ENCODE results near the gene AFF4. TPM values are rescaled to one million over a fixed set of nuclear protein-coding genes. Genes with fewer than 3 reads are reported as not detected.
"Not testable (repeated sequence)": the region's sequence is repeated elsewhere in the genome, so short reads cannot be mapped to it uniquely, and the experiment has no call there.

The AFF4 gene
- total RNA-seq, 1 donor from 2014 or later: 29.2 TPM

DNA sequence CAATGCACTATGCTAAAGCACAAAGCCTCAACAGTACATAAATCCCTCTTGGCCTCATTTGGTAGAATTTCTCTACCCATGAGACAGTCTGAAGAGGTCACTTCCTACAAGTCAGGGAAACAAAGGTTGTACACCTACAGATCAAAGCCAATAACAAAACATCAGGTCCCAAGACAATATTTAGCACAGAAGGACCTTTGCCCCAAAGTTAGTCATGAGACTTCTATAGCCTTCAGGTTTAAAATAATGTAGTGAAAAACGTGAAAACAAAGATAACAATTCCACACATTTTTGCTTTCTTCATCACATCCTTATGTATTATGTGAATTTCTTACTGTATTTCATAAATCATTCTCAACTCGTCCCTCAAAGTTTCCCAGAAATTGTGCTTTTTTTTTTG lies 15.8 kb downstream of the AFF4 start:
- no peak for DNase-seq (ENCODE audit: low read depth)
- H3K4me3 ChIP-seq (ENCODE audit: low read depth, low read length): no peak overlapping the region
- TF ChIP-seq, protein P1, sequence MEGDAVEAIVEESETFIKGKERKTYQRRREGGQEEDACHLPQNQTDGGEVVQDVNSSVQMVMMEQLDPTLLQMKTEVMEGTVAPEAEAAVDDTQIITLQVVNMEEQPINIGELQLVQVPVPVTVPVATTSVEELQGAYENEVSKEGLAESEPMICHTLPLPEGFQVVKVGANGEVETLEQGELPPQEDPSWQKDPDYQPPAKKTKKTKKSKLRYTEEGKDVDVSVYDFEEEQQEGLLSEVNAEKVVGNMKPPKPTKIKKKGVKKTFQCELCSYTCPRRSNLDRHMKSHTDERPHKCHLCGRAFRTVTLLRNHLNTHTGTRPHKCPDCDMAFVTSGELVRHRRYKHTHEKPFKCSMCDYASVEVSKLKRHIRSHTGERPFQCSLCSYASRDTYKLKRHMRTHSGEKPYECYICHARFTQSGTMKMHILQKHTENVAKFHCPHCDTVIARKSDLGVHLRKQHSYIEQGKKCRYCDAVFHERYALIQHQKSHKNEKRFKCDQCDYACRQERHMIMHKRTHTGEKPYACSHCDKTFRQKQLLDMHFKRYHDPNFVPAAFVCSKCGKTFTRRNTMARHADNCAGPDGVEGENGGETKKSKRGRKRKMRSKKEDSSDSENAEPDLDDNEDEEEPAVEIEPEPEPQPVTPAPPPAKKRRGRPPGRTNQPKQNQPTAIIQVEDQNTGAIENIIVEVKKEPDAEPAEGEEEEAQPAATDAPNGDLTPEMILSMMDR (conservative IDR thresholded peaks at IDR 0.05; ENCODE audit: low read depth, low read length): no peak

DNA sequence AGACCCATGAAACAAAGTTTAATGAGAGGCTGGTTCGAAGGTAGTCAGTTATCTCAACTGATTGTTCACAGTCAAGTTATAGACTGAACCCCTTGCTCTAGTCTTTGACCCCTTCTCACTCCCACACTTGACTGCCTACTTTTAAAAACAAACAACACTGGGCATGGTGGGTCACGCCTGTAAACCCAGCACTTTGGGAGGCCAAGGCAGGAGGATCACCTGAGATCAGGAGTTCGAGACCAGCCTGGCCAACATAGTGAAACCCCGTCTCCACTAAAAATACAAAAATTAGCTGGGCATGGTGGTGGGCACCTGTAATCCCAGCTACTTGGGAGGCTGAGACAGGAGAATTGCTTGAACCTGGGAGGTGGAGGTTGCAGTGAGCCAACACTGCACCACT lies 18.1 kb downstream of the AFF4 start:
- DNase-seq (ENCODE audit: low read depth); H3K4me3 ChIP-seq (ENCODE audit: low read depth, low read length): not testable (repeated sequence)

DNA sequence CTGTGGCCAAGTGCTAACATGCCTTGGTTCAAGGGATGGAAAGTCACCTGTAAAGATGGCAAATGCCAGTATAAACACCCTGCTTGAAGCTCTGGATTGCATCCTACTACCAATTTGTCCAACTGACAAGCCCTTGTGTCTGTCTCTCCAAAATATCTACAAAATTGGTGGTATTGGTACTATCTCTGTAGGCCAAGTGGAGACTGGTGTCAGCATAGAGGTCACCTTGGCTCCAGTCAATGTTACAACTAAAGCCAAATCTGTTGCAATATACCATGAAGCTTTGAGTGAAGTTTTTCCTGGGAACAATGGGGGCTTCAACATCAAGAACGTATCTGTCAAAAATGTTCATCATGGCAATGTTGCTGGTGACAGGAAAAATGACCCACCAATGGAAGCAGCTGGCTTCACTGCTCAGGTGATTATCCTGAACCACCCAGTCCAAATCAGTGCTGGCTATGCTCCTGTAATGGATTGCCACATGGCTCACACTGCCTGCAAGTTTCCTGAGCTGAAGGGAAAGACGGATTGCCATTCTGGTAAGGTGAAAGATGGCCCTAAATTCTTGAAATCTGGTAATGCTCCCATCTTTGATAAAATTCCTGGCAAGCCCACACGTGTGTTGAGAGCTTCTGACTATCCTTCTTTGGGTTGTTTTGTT lies 19.9 kb downstream of the AFF4 start:
- TF ChIP-seq, protein P1 (conservative IDR thresholded peaks at IDR 0.05; ENCODE audit: low read depth, low read length): no peak
- DNase-seq (ENCODE audit: low read depth): no peak
- no peak overlapping the region for H3K4me3 ChIP-seq (ENCODE audit: low read depth, low read length)

DNA sequence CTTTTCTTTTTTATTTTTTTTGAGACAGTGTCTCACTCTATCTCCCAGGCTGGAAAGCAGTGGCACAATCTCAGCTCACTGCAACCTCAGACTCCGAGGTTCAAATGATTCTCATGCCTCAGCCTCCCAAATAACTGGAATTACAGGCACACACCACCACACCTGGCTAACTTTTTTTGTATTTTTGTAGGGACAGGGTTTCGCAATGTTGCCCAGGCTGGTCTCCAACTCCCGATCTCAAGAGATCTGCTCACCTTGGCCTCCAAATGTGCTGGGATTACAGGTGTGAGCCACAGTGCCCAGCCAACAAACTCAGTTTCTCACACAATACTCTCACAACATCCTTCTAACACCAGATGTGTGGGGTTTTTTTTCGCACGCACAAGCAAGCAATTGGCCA lies 22.1 kb downstream of the AFF4 start:
- no peak overlapping the region for H3K4me3 ChIP-seq (ENCODE audit: low read depth, low read length)
- TF ChIP-seq, protein P1 (conservative IDR thresholded peaks at IDR 0.05; ENCODE audit: low read depth, low read length): no peak
- DNase-seq (ENCODE audit: low read depth): no peak

DNA sequence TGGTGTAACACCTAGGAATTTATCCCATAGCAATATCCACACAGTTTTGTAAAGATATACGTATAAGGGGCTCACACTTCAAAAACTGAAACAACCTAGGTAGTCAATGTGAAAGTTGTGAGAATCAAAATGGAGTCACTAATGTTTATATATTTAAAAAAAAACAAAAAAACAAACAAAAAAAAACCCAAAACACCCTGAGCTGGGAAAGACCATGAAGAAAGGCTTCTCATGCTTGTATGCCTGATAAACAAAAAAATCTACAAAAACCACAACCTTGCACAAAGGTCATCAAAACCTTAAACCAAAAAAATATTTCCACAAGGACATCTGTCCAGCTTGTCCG lies 35.4 kb downstream of the AFF4 start:
- TF ChIP-seq, protein P1 (conservative IDR thresholded peaks at IDR 0.05; ENCODE audit: low read depth, low read length): no peak

DNA sequence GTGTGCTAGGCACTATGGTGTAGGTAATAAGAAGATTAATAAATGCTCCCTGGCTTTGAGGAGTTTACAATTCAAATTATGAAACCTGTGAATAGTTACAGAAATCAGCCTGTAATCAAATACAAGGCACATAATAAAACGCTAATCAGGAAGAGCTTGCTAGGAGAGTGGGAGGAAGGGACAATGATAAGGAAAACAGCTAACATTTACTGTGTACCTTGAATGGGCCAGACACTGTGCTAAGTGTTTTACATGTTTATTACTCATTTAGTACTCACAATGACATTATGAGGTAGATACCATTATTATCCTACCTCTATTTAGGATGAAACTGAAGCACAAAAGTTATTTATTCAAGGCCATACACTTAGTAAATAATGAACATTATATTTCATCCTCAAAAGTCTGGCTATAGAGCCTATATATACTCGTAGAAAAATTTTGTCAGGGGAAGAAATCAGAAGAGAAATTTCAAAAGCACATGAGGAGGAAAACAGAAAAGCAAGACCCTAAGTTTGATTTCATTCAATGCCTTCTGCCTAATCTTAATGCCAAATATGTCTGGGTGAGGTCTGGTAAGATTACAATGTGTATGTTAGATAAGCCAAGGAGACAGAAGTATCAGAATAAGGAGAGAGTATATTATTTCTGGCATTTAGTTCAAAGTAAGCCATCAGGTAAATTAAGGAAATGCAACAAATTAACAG lies 35.9 kb downstream of the AFF4 start:
- no peak overlapping the region for H3K4me3 ChIP-seq (ENCODE audit: low read depth, low read length)

More for the DNA sequence above, 35.4 kb downstream of the AFF4 start:
- DNase-seq (ENCODE audit: low read depth): no peak
- H3K4me3 ChIP-seq (ENCODE audit: low read depth, low read length): no peak overlapping the region

DNA sequence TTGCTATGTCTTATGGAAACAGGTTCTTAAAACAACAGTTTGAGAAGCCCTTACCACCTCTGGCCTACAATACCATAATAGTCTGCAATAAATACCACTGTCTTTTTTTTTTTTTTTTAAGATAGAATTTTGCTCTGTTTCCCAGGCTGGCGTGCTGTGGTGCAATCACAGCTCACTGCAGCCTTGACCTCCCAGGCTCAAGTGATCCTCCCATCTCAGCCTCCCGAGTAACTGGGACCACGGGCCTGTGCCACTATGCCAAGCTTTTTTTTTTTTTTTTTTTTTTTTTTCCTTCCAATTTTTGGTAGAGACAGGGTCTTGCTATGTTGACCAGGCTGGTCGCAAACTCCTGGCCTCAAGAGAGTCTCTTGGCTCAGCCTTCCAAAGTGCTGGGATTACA lies 37.0 kb downstream of the AFF4 start:
- DNase-seq (ENCODE audit: low read depth): no peak
- H3K4me3 ChIP-seq (ENCODE audit: low read depth, low read length): no peak overlapping the region
- TF ChIP-seq, protein P1 (conservative IDR thresholded peaks at IDR 0.05; ENCODE audit: low read depth, low read length): no peak

More for the DNA sequence above, 35.9 kb downstream of the AFF4 start:
- TF ChIP-seq, protein P1 (conservative IDR thresholded peaks at IDR 0.05; ENCODE audit: low read depth, low read length): no peak
- DNase-seq (ENCODE audit: low read depth): no peak

All from epithelial cell of proximal tubule (primary cell).